Measurements from ENCODE around the gene NACC2.

NACC2 gene

GRCh38 chr9:136051453-136051836, 43.6 kb downstream of the NACC2 start:
- H3K9ac ChIP-seq (ENCODE audit: low read length), result peak overlapping the region; percentile 64
- no peak overlapping the region for H2BK5ac ChIP-seq (ENCODE audit: low read length)
- DNase-seq, result peak; percentile 34
- H2BK15ac ChIP-seq (replicated peaks; ENCODE audit: low read depth), result no peak overlapping the region
- H3K4ac ChIP-seq (ENCODE audit: low read depth, low read length), result no peak overlapping the region
- no CpG with 5 or more reads among the region's 47 CpGs for WGBS (ENCODE audit: extremely low coverage, insufficient coverage, low lambda C conversion rate)
- H3K4me1 ChIP-seq (ENCODE audit: control insufficient read depth, low read depth, low read length), result peaks cover 2% of the 10 kb centered on the region
- peak overlapping the region; percentile 62 for H3K27ac ChIP-seq (ENCODE audit: low read depth, low read length)
- no peak overlapping the region for H4K8ac ChIP-seq (ENCODE audit: low read depth, low read length)
- H3K18ac ChIP-seq (ENCODE audit: low read length), result peak overlapping the region; percentile 62
- H4K5ac ChIP-seq (ENCODE audit: low read length), result no peak overlapping the region
- no peaks in the 10 kb centered on the region for H3K27me3 ChIP-seq (ENCODE audit: insufficient read depth, low read length, poor library complexity)
- no peak overlapping the region for H3K23ac ChIP-seq (ENCODE audit: low read length)
- no peaks in the 10 kb centered on the region for H3K36me3 ChIP-seq (ENCODE audit: control insufficient read depth, insufficient read depth, low read length)
- peak overlapping the region; percentile 84 for H3K56ac ChIP-seq (ENCODE audit: low read length)
- no peak overlapping the region for H2AK5ac ChIP-seq (ENCODE audit: low read length)
- no peaks in the 10 kb centered on the region for H3K79me1 ChIP-seq (ENCODE audit: low read length)
- H2BK120ac ChIP-seq (ENCODE audit: low read depth, low read length), result no peak overlapping the region
- H3K4me2 ChIP-seq (ENCODE audit: low read length), result peak overlapping the region; percentile 85
- no peaks in the 10 kb centered on the region for H3K79me2 ChIP-seq (ENCODE audit: control insufficient read depth, insufficient read depth, low read length)
- H3K4me3 ChIP-seq (ENCODE audit: low read length), result peak overlapping the region; percentile 20

- DNase-seq, result peak; percentile 34
- no peaks in the 10 kb centered on the region for H3K36me3 ChIP-seq (ENCODE audit: control insufficient read depth, insufficient read depth, low read length)
- no peak overlapping the region for H2BK15ac ChIP-seq (replicated peaks; ENCODE audit: low read depth)
- H3K18ac ChIP-seq (ENCODE audit: low read length), result peak overlapping the region; percentile 62
- no peaks in the 10 kb centered on the region for H3K79me1 ChIP-seq (ENCODE audit: low read length)
- H3K4me1 ChIP-seq (ENCODE audit: control insufficient read depth, low read depth, low read length), result peaks cover 2% of the 10 kb centered on the region
- H3K27me3 ChIP-seq (ENCODE audit: insufficient read depth, low read length, poor library complexity), result no peaks in the 10 kb centered on the region
- peak overlapping the region; percentile 62 for H3K27ac ChIP-seq (ENCODE audit: low read depth, low read length)
- WGBS (ENCODE audit: extremely low coverage, insufficient coverage, low lambda C conversion rate), result no CpG with 5 or more reads among the region's 55 CpGs
- no peaks in the 10 kb centered on the region for H3K79me2 ChIP-seq (ENCODE audit: control insufficient read depth, insufficient read depth, low read length)
- H3K23ac ChIP-seq (ENCODE audit: low read length), result peak overlapping the region; percentile 45
- H4K8ac ChIP-seq (ENCODE audit: low read depth, low read length), result no peak overlapping the region
- peak overlapping the region; percentile 84 for H3K56ac ChIP-seq (ENCODE audit: low read length)
- no peak overlapping the region for H2BK5ac ChIP-seq (ENCODE audit: low read length)
- H2AK5ac ChIP-seq (ENCODE audit: low read length), result no peak overlapping the region
- H3K9ac ChIP-seq (ENCODE audit: low read length), result peak overlapping the region; percentile 64
- peak overlapping the region; percentile 85 for H3K4me2 ChIP-seq (ENCODE audit: low read length)
- no peak overlapping the region for H3K4ac ChIP-seq (ENCODE audit: low read depth, low read length)
- peak overlapping the region; percentile 20 for H3K4me3 ChIP-seq (ENCODE audit: low read length)
- H2BK120ac ChIP-seq (ENCODE audit: low read depth, low read length), result no peak overlapping the region
- H4K5ac ChIP-seq (ENCODE audit: low read length), result no peak overlapping the region
Measured at GRCh38 chr9:136050701-136051452, 44.2 kb downstream of the NACC2 start.

GRCh38 chr9:136050266-136050700, 44.8 kb downstream of the NACC2 start:
- Histone ChIP-seq H3K36me3 (ENCODE audit: control insufficient read depth, insufficient read depth, low read length) (no peaks in the 10 kb centered on the region), H3K23ac (ENCODE audit: low read length) (no peak overlapping the region)

GRCh38 chr9:136049491-136050265, 45.4 kb downstream of the NACC2 start:
- H2BK15ac ChIP-seq (replicated peaks; ENCODE audit: low read depth), result no peak overlapping the region
- no peak overlapping the region for H3K4ac ChIP-seq (ENCODE audit: low read depth, low read length)
- H2AK5ac ChIP-seq (ENCODE audit: low read length), result no peak overlapping the region
- no peak overlapping the region for H4K8ac ChIP-seq (ENCODE audit: low read depth, low read length)
- peaks cover 2% of the 10 kb centered on the region for H3K4me1 ChIP-seq (ENCODE audit: control insufficient read depth, low read depth, low read length)
- no peaks in the 10 kb centered on the region for H3K36me3 ChIP-seq (ENCODE audit: control insufficient read depth, insufficient read depth, low read length)
- no peak overlapping the region for H3K18ac ChIP-seq (ENCODE audit: low read length)
- H3K79me1 ChIP-seq (ENCODE audit: low read length), result no peaks in the 10 kb centered on the region
- H4K5ac ChIP-seq (ENCODE audit: low read length), result no peak overlapping the region
- no CpG with 5 or more reads among the region's 65 CpGs for WGBS (ENCODE audit: extremely low coverage, insufficient coverage, low lambda C conversion rate)
- H3K27ac ChIP-seq (ENCODE audit: low read depth, low read length), result no peak overlapping the region
- DNase-seq, result no peak
- no peaks in the 10 kb centered on the region for H3K79me2 ChIP-seq (ENCODE audit: control insufficient read depth, insufficient read depth, low read length)
- H3K9ac ChIP-seq (ENCODE audit: low read length), result no peak overlapping the region
- no peaks in the 10 kb centered on the region for H3K27me3 ChIP-seq (ENCODE audit: insufficient read depth, low read length, poor library complexity)
- no peak overlapping the region for H3K23ac ChIP-seq (ENCODE audit: low read length)
- H3K4me3 ChIP-seq (ENCODE audit: low read length), result no peak overlapping the region
- no peak overlapping the region for H2BK5ac ChIP-seq (ENCODE audit: low read length)
- H3K4me2 ChIP-seq (ENCODE audit: low read length), result no peak overlapping the region
- H3K56ac ChIP-seq (ENCODE audit: low read length), result peak overlapping the region; percentile 34
- H2BK120ac ChIP-seq (ENCODE audit: low read depth, low read length), result no peak overlapping the region

More at GRCh38 chr9:136050266-136050700, 44.8 kb downstream of the NACC2 start:
- H2AK5ac ChIP-seq (ENCODE audit: low read length), result no peak overlapping the region
- H3K79me2 ChIP-seq (ENCODE audit: control insufficient read depth, insufficient read depth, low read length), result no peaks in the 10 kb centered on the region
- H3K4me3 ChIP-seq (ENCODE audit: low read length), result no peak overlapping the region
- no peaks in the 10 kb centered on the region for H3K27me3 ChIP-seq (ENCODE audit: insufficient read depth, low read length, poor library complexity)
- peak overlapping the region; percentile 34 for H3K56ac ChIP-seq (ENCODE audit: low read length)
- H3K9ac ChIP-seq (ENCODE audit: low read length), result peak overlapping the region; percentile 64
- H3K4me2 ChIP-seq (ENCODE audit: low read length), result peak overlapping the region; percentile 85
- H3K18ac ChIP-seq (ENCODE audit: low read length), result no peak overlapping the region
- H2BK5ac ChIP-seq (ENCODE audit: low read length), result no peak overlapping the region
- peaks cover 2% of the 10 kb centered on the region for H3K4me1 ChIP-seq (ENCODE audit: control insufficient read depth, low read depth, low read length)
- H4K5ac ChIP-seq (ENCODE audit: low read length), result no peak overlapping the region
- no peaks in the 10 kb centered on the region for H3K79me1 ChIP-seq (ENCODE audit: low read length)
- no peak overlapping the region for H2BK15ac ChIP-seq (replicated peaks; ENCODE audit: low read depth)
- H2BK120ac ChIP-seq (ENCODE audit: low read depth, low read length), result no peak overlapping the region
- WGBS (ENCODE audit: extremely low coverage, insufficient coverage, low lambda C conversion rate), result no CpG with 5 or more reads among the region's 36 CpGs
- no peak for DNase-seq
- no peak overlapping the region for H4K8ac ChIP-seq (ENCODE audit: low read depth, low read length)
- H3K27ac ChIP-seq (ENCODE audit: low read depth, low read length), result no peak overlapping the region
- no peak overlapping the region for H3K4ac ChIP-seq (ENCODE audit: low read depth, low read length)

GRCh38 chr9:136048560-136049411, 46.3 kb downstream of the NACC2 start:
- Histone ChIP-seq H4K5ac (ENCODE audit: low read length) (no peak overlapping the region), H4K8ac (ENCODE audit: low read depth, low read length) (no peak overlapping the region), H2AK5ac (ENCODE audit: low read length) (no peak overlapping the region), H3K27ac (ENCODE audit: low read depth, low read length) (no peak overlapping the region), H3K4me2 (ENCODE audit: low read length) (no peak overlapping the region), H3K18ac (ENCODE audit: low read length) (no peak overlapping the region), H3K79me1 (ENCODE audit: low read length) (no peaks in the 10 kb centered on the region), H2BK5ac (ENCODE audit: low read length) (no peak overlapping the region), H3K23ac (ENCODE audit: low read length) (peak overlapping the region; percentile 66), H3K27me3 (ENCODE audit: insufficient read depth, low read length, poor library complexity) (no peaks in the 10 kb centered on the region), H3K4me3 (ENCODE audit: low read length) (no peak overlapping the region), H2BK15ac (replicated peaks; ENCODE audit: low read depth) (no peak overlapping the region), H3K79me2 (ENCODE audit: control insufficient read depth, insufficient read depth, low read length) (no peaks in the 10 kb centered on the region), H3K56ac (ENCODE audit: low read length) (peak overlapping the region; percentile 15), H3K36me3 (ENCODE audit: control insufficient read depth, insufficient read depth, low read length) (no peaks in the 10 kb centered on the region), H2BK120ac (ENCODE audit: low read depth, low read length) (no peak overlapping the region), H3K4ac (ENCODE audit: low read depth, low read length) (no peak overlapping the region), H3K4me1 (ENCODE audit: control insufficient read depth, low read depth, low read length) (peaks cover 2% of the 10 kb centered on the region), H3K9ac (ENCODE audit: low read length) (no peak overlapping the region)
- no peak for DNase-seq
- no CpG with 5 or more reads among the region's 30 CpGs for WGBS (ENCODE audit: extremely low coverage, insufficient coverage, low lambda C conversion rate)

All from mesendoderm (in vitro differentiated cells).